Measurements from ENCODE around the gene RAF1.
"Not testable (repeated sequence)": the region's sequence is repeated elsewhere in the genome, so short reads cannot be mapped to it uniquely, and the experiment has no call there.

RAF1 gene

GRCh38 chr3:12557473-12558100, 106.3 kb downstream of the RAF1 start:
- no peak for DNase-seq (ENCODE audit: low spot score)

GRCh38 chr3:12556690-12557472, 107.0 kb downstream of the RAF1 start, which contains the start of gene MKRN2:
Gene MKRN2, plus strand, starts transcription at chr3:12557087. Its CDS starts 64 bp downstream, at chr3:12557151.
- peak; percentile 51 for DNase-seq (ENCODE audit: low spot score)

- no peak for DNase-seq (ENCODE audit: low spot score)
These were observed 107.6 kb downstream of the RAF1 start for GRCh38 chr3:12556314-12556689.

GRCh38 chr3:12553921-12554391, 110.0 kb downstream of the RAF1 start:
- no peak for DNase-seq (ENCODE audit: low spot score)

- DNase-seq (ENCODE audit: low spot score): peak; percentile 8
These were observed 113.8 kb downstream of the RAF1 start for GRCh38 chr3:12549971-12550760.

- DNase-seq (ENCODE audit: low spot score): no peak
These were observed 118.5 kb downstream of the RAF1 start, which contains the start of gene MKRN2OS for GRCh38 chr3:12545473-12545791. Gene MKRN2OS, minus strand, starts transcription at chr3:12545499. Its CDS starts 35 bp downstream, at chr3:12545464.

GRCh38 chr3:12544652-12545472, 119.1 kb downstream of the RAF1 start:
- no peak for DNase-seq (ENCODE audit: low spot score)

- not testable (repeated sequence) for DNase-seq (ENCODE audit: low spot score)
These were observed 120.4 kb downstream of the RAF1 start for GRCh38 chr3:12543497-12543896.

- no peak for DNase-seq (ENCODE audit: low spot score)
These were observed 122.3 kb downstream of the RAF1 start for GRCh38 chr3:12541625-12542024.

GRCh38 chr3:12536423-12536822, 127.5 kb downstream of the RAF1 start:
- DNase-seq (ENCODE audit: low spot score): no peak
